GM23338 (cell line): ENCODE results near the gene CTDSP2. TPM values are rescaled to one million over a fixed set of nuclear protein-coding genes. Genes with fewer than 3 reads are reported as not detected.

ENCODE experiments used
- ATAC-seq: fragments of 200-7000 bp; cut with Tn5 transposase; 3 replicates; pipeline ENCODE4 v1.9.1; 2020
- DNase-seq: peaks from one replicate; pipeline ENCODE4 v3.0.0-alpha.2; 2015; ENCODE audit warnings: low spot score
- H2AFZ ChIP-seq: fragments of 200-600 bp; sonication (generic); 2 replicates; pipeline ENCODE4 v1.8.0; 2016; ENCODE audit warnings: antibody characterized with exemption, mild to moderate bottlenecking, moderate library complexity
- H3F3A ChIP-seq: fragments of 200-600 bp; sonication (generic); replicated peaks from 2 replicates; pipeline ENCODE4 v1.8.0; 2017; ENCODE audit warnings: antibody characterized with exemption, mixed run types, low read depth
- H3K27ac ChIP-seq: fragments of 200-600 bp; sonication (generic); 2 replicates; pipeline ENCODE4 v1.6.1; 2016; ENCODE audit warnings: low read depth
- H3K27me3 ChIP-seq: fragments of 200-600 bp; sonication (generic); 2 replicates; pipeline ENCODE4 v1.8.0; 2016; ENCODE audit warnings: mild to moderate bottlenecking, mixed run types, moderate library complexity; ENCODE audit not compliant: insufficient read depth
- H3K36me3 ChIP-seq: fragments of 200-600 bp; sonication (generic); 2 replicates; pipeline ENCODE4 v1.8.0; 2016; ENCODE audit warnings: mild to moderate bottlenecking; ENCODE audit not compliant: insufficient read depth
- H3K4me1 ChIP-seq: fragments of 200-600 bp; sonication (generic); 2 replicates; pipeline ENCODE4 v1.8.0; 2016; ENCODE audit warnings: mild to moderate bottlenecking, moderate library complexity; ENCODE audit not compliant: insufficient read depth
- H3K4me2 ChIP-seq: fragments of 200-600 bp; sonication (generic); 2 replicates; pipeline ENCODE4 v1.7.1; 2017; ENCODE audit warnings: mixed run types
- H3K4me3 ChIP-seq: fragments of 200-600 bp; sonication (generic); 2 replicates; pipeline ENCODE4 v1.6.1; 2016; ENCODE audit warnings: mixed run types
- H3K79me2 ChIP-seq: fragments of 200-600 bp; sonication (generic); replicated peaks from 2 replicates; pipeline ENCODE4 v1.8.0; 2017; ENCODE audit warnings: mild to moderate bottlenecking; ENCODE audit not compliant: insufficient read depth
- H3K9me2 ChIP-seq: fragments of 200-600 bp; sonication (generic); 2 replicates; pipeline ENCODE4 v1.8.0; 2017; ENCODE audit not compliant: insufficient read depth
- H4K20me1 ChIP-seq: fragments of 200-600 bp; sonication (generic); replicated peaks from 2 replicates; pipeline ENCODE4 v1.8.0; 2017; ENCODE audit warnings: mild to moderate bottlenecking; ENCODE audit not compliant: insufficient read depth
- H3K27ac Mint-ChIP-seq: 2 replicates; pipeline ENCODE4 v1.8.0; 2020; ENCODE audit warnings: inconsistent platforms, mild to moderate bottlenecking, moderate library complexity, mixed read lengths
- H3K27me3 Mint-ChIP-seq: 3 replicates; pipeline ENCODE4 v1.8.0; 2022; ENCODE audit warnings: low read depth, mild to moderate bottlenecking, moderate library complexity, mixed read lengths, inconsistent platforms; ENCODE audit not compliant: insufficient read depth, poor library complexity
- H3K36me3 Mint-ChIP-seq: 3 replicates; pipeline ENCODE4 v1.8.0; 2021; ENCODE audit warnings: low read depth, mild to moderate bottlenecking, inconsistent platforms, moderate library complexity, mixed read lengths
- H3K4me1 Mint-ChIP-seq: 3 replicates; pipeline ENCODE4 v1.8.0; 2020; ENCODE audit warnings: mild to moderate bottlenecking, inconsistent platforms, mixed read lengths
- H3K4me3 Mint-ChIP-seq: 3 replicates; pipeline ENCODE4 v1.8.0; 2021; ENCODE audit warnings: moderate library complexity, mild to moderate bottlenecking, inconsistent platforms, mixed read lengths
- H3K9me3 Mint-ChIP-seq: 3 replicates; pipeline ENCODE4 v1.8.0; 2020; ENCODE audit warnings: moderate library complexity, mild to moderate bottlenecking, inconsistent platforms, mixed read lengths
- CTCF ChIP-seq, 2 experiments: fragments of 200-600 bp in 1 of 2; sonication (generic) in 1 of 2; conservative IDR thresholded peaks; 2 replicates each; pipeline versions ENCODE4 v1.5.1 to v1.6.1; 2016 to 2017; ENCODE audit warnings: antibody characterized with exemption in 2 of 2, low read depth in 2 of 2, mild to moderate bottlenecking in 2 of 2, moderate library complexity in 1 of 2
- EZH2phosphoT487 ChIP-seq: fragments of 200-600 bp; sonication (generic); IDR thresholded peaks from one replicate; pipeline ENCODE4 v1.8.1; 2018; ENCODE audit warnings: antibody characterized with exemption; ENCODE audit not compliant: unreplicated experiment
- JUNB ChIP-seq: IDR thresholded peaks from one replicate; pipeline ENCODE4 v1.6.1; 2016; ENCODE audit warnings: antibody characterized with exemption; ENCODE audit not compliant: unreplicated experiment
- POLR2AphosphoS5 ChIP-seq: IDR thresholded peaks from 2 replicates; pipeline ENCODE4 v1.6.1; 2016; ENCODE audit warnings: antibody characterized with exemption, low read depth
- REST ChIP-seq: IDR thresholded peaks from one replicate; pipeline ENCODE4 v1.6.1; 2018; ENCODE audit warnings: antibody characterized with exemption; ENCODE audit not compliant: unreplicated experiment
- STAT1 ChIP-seq: IDR thresholded peaks from one replicate; pipeline ENCODE4 v1.6.1; 2016; ENCODE audit warnings: antibody characterized with exemption; ENCODE audit not compliant: unreplicated experiment
- ZNF114 ChIP-seq: fragments of 250-450 bp; sonication (Bioruptor Pico); IDR thresholded peaks from 2 replicates; pipeline ENCODE4 v1.5.0; 2020; ENCODE audit warnings: mild to moderate bottlenecking, moderate library complexity
- ZNF331 ChIP-seq: fragments of 250-450 bp; sonication (Bioruptor Pico); IDR thresholded peaks from 2 replicates; pipeline ENCODE4 v1.5.0; 2020; ENCODE audit warnings: low read depth, mild to moderate bottlenecking, moderate library complexity
- ZNF462 ChIP-seq: fragments of 250-450 bp; sonication (Bioruptor Pico); IDR thresholded peaks from 2 replicates; pipeline ENCODE4 v1.5.0; 2020; ENCODE audit warnings: mild to moderate bottlenecking, moderate library complexity
- polyA plus RNA-seq: library from polyadenylated mRNA; unstranded; fragments of >200 nt; fragmentation: Nextera tagmentation; extraction: Ambion mirVana; gene quantifications from 2 replicates; pipeline ENCODE4 v1.2.1, GENCODE V29; 2016
- total RNA-seq: library from RNA; depleted of rRNA; stranded (reverse); fragments of >200 nt; shearing (Covaris generic); gene quantifications from 2 replicates; pipeline ENCODE4 v1.2.3, GENCODE V29; 2014

CTDSP2 gene
- total and polyA plus RNA-seq, 2 experiments from 2014 or later: 22.8 to 81.9 TPM

GRCh38 chr12:57883700-57884099 lies 37.2 kb upstream of the CTDSP2 start:
- Histone ChIP-seq H2AFZ (no peak overlapping the region), H4K20me1 (no peaks in the 10 kb centered on the region), H3K27ac (no peak overlapping the region), H3K79me2 (no peaks in the 10 kb centered on the region), H3F3A (0 out of 2 replicates have a peak, but pooled peaks cover 2% of the 10 kb centered on the region), H3K4me1 (peaks cover 10% of the 10 kb centered on the region), H3K9me2 (no peaks in the 10 kb centered on the region), H3K4me3 (no peak overlapping the region), H3K4me2 (no peak overlapping the region), H3K36me3 (no peaks in the 10 kb centered on the region), H3K27me3 (no peaks in the 10 kb centered on the region)
- H3K4me1 Mint-ChIP-seq: peaks cover 9% of the 10 kb centered on the region
- ATAC-seq (no peak), DNase-seq (no peak)
- no peak overlapping the region for H3K27ac Mint-ChIP-seq
- no peak overlapping the region for H3K4me3 Mint-ChIP-seq
- H3K27me3 Mint-ChIP-seq: peaks cover 2% of the 10 kb centered on the region
- H3K36me3 Mint-ChIP-seq: peaks cover 5% of the 10 kb centered on the region; the same call in 2 of the 3 replicates
- H3K9me3 Mint-ChIP-seq: peaks cover 8% of the 10 kb centered on the region; the same call in 2 of the 3 replicates
- TF ChIP-seq POLR2AphosphoS5 (no peak), ZNF331 (CRISPR knock-in tag) (no peak)

- Mint-ChIP-seq H3K9me3 (peaks cover 8% of the 10 kb centered on the region; the same call in 2 of the 3 replicates), H3K4me1 (peaks cover 2% of the 10 kb centered on the region), H3K4me3 (no peak overlapping the region), H3K27me3 (peaks cover 2% of the 10 kb centered on the region), H3K27ac (no peak overlapping the region), H3K36me3 (peaks cover 5% of the 10 kb centered on the region; the same call in 2 of the 3 replicates)
- ATAC-seq: no peak
- DNase-seq: no peak
- Histone ChIP-seq H3F3A (0 out of 2 replicates have a peak, but pooled peaks cover 2% of the 10 kb centered on the region), H3K4me2 (no peak overlapping the region), H3K9me2 (no peaks in the 10 kb centered on the region), H3K79me2 (no peaks in the 10 kb centered on the region), H2AFZ (no peak overlapping the region), H3K4me1 (peaks cover 3% of the 10 kb centered on the region), H3K27me3 (no peaks in the 10 kb centered on the region), H3K36me3 (no peaks in the 10 kb centered on the region), H3K4me3 (no peak overlapping the region), H4K20me1 (no peaks in the 10 kb centered on the region), H3K27ac (no peak overlapping the region)
- TF ChIP-seq REST: no peak
- TF ChIP-seq CTCF (conservative IDR thresholded peaks at IDR 0.05; ENCODE audit: low read depth in 2 of 2): no peak
- TF ChIP-seq JUNB: no peak
- TF ChIP-seq ZNF114 (CRISPR knock-in tag): no peak
- no peak for TF ChIP-seq EZH2phosphoT487
- no peak for TF ChIP-seq STAT1
- no peak for TF ChIP-seq ZNF331 (CRISPR knock-in tag)
- TF ChIP-seq ZNF462: no peak
These were observed 36.5 kb upstream of the CTDSP2 start for GRCh38 chr12:57883057-57883456.
